ENCODE measurements around the gene GLG1.

Gene GLG1

DNA sequence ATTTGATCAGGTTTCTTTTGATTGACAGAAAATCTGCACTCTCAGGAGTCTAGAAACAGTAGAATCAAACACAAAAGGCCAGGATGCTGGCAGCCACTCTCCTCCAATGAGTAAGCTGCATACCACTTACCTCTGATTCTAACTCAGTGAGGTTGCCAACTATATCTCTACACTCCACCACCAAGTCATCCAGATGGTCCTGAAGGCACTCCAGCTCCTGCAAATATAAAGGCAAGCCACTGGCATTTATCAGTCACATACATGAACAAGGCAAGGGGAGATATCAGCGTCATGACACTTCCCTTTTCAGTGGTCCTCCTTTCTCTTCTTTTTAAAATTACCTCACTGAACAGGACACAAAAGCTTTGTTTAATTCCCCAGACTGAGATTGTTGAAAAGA is 132.5 kb downstream of the GLG1 start:
- no peak for DNase-seq (ENCODE audit: low read depth in 2 of 2)

DNA sequence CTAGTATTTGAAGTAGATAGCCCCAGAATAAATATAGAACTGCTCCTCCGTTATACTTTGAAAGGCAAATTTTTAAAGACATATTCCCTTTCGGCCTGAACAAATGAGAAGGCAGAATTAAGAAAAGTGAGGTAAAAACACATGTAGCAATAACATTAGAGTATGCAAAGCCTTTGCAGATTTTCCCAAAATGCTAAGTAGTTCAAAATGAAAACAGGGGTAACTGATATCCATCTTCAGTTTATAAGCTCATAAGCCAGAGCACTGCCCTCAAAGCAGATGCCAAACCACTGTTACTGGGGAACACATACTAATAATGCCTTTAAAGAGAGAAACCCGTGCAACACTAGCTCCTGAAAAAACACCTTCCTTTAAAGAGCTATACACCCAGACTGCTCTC is 134.4 kb downstream of the GLG1 start:
- DNase-seq (ENCODE audit: low read depth in 2 of 2), result no peak

- no peak for DNase-seq (ENCODE audit: low read depth in 2 of 2)
Observed at GRCh38 chr16:74472010-74472409, 134.9 kb downstream of the GLG1 start.

DNA sequence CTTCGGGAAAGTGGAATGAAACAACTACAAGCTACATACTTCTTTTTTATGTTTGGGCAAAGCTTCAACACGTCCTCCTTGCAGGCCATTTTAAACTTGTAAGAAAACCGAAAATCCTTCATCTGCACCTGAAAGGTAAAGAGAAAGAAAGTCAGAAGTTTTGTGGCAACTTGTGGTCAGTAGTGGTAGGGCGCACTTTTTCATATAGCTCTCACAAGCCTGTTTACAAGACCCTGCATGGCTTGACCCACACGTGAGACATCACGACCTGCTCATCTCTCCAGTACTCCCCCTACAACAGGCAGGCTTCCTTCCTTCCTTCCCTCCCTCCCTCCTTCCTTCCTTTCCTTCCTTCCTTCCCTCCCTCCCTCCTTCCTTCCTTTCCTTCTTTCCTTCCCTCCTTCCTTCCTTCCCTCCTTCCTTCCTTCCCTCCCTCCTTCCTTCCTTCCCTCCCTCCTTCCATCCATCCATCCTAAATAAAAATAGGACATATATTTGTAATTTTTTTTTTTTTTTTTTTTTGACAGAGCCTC is 136.9 kb downstream of the GLG1 start:
- DNase-seq (ENCODE audit: low read depth in 2 of 2), result no peak

GRCh38 chr16:74468807-74469525 is 137.9 kb downstream of the GLG1 start:
- no peak for DNase-seq (ENCODE audit: low read depth in 2 of 2)

- DNase-seq (ENCODE audit: low read depth in 2 of 2), result no peak
Observed at GRCh38 chr16:74466872-74467271, 140.0 kb downstream of the GLG1 start.

DNA sequence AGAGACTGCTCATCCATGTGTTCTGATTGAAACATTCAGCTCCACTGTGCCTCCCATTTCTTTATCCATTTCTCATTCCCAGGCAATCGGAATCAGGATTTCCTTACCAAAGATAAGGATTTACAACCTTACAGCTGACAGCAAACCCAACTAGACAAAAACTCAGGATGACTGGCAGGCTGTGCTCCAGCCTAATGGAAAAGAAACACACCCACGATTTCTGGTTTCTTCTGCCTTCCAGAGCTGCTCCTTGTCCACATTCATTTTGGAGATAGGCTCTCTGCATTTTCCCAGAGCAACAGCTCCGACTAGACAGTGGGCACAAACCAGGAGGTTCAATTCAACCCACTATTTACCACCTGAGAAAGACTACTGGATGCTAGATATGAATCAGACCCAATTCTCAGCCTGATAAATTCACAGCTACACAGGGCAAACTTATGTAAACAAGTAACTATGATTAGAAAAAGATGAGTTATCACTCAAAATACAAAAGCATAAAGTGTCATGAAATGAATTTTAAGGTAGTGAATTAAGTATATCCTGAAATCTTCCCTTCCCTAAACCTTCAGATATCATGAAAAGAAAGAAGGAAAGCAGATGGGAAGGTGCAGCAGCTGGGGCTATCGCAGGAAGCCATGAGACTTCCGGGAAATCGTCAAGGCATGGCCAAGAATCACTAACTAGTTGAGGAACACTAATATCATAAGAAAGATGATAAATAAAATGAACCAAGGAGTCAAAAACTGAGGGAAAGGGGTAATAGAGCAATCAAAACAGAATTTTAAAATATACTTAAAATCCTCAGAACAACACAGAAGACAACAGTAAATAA is 140.8 kb downstream of the GLG1 start:
- DNase-seq (ENCODE audit: low read depth in 2 of 2), result no peak

- no peak for DNase-seq (ENCODE audit: low read depth in 2 of 2)
Observed at GRCh38 chr16:74465281-74465680, 141.6 kb downstream of the GLG1 start.

- DNase-seq (ENCODE audit: low read depth in 2 of 2), result no peak
Observed at GRCh38 chr16:74463888-74464287, 143.0 kb downstream of the GLG1 start.

GRCh38 chr16:74462361-74462760 is 144.6 kb downstream of the GLG1 start:
- DNase-seq (ENCODE audit: low read depth in 2 of 2), result no peak

DNA sequence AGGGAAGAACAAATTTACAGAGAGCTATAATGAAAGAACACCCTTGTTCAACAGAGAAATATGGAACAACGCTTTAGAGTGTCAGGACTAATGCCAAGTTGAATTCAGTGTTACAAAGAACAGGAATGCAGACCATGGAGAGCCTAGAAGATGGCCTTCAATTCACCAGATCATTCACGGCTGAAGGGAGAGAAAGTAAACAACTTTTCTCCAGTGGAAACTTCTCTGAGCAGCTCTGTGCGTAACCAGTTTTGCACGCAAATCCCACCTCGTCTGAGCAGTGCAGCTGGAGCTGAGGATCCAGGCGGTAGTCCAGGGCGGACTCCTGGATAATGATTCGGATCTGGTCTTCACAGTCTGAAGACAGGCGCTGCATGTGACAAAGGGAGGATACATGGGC is 145.1 kb downstream of the GLG1 start:
- no peak for DNase-seq (ENCODE audit: low read depth in 2 of 2)

- no peak for DNase-seq (ENCODE audit: low read depth in 2 of 2)
Observed at GRCh38 chr16:74460542-74460941, 146.4 kb downstream of the GLG1 start.

- DNase-seq (ENCODE audit: low read depth in 2 of 2), result no peak
Observed at GRCh38 chr16:74456290-74456625, 150.7 kb downstream of the GLG1 start.

DNA sequence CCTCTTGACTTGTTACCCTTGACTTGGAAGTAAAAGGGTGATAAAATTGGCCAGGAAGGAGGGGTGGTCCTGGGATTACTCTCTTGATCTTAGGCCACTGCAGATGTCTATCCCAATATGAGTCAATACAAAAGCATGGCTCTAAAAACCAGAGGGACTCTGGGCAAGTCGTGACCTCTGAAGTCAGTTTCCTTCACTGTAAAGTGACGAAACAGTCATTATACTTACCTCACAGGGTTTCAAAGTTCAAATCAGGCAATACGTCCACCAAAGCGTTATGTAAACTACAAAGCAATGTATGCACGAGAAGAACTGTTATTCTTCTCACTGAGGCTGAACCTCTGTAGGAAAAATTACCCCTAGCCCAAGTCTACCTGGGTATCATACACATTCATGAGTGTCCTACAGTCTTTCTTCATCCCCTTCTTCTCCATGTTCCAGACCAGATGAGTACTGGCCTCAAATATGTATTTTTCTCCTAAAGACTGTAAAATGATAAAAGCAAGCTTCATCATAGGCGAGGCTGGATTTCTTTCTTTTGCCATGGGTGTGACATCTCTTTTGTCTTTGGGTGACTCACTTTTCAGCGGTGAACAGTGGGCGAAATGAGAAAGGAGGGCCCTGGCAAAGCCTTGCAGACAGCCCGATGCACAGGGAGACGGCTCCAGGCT is 151.2 kb downstream of the GLG1 start:
- no peak for DNase-seq (ENCODE audit: low read depth in 2 of 2)

DNA sequence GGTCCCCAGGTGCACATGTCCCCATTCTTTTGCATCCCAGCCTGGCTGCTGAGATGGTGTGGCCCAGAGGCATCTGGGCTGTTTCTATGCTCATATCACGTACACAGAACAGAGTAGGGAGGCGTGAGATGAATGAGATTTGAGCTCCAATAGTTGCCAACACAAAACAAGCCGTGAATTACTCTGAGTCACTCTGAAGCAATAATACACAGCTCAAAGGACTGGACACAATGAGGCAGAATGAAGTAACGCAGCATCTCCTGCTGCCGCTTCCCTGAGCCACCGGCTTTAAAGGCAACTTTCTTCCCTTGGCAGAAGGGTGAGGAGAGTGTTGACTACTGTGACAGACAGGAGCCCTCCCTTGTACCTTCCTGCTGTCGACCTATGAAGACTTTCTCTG is 151.7 kb downstream of the GLG1 start:
- no peak for DNase-seq (ENCODE audit: low read depth in 2 of 2)

DNA sequence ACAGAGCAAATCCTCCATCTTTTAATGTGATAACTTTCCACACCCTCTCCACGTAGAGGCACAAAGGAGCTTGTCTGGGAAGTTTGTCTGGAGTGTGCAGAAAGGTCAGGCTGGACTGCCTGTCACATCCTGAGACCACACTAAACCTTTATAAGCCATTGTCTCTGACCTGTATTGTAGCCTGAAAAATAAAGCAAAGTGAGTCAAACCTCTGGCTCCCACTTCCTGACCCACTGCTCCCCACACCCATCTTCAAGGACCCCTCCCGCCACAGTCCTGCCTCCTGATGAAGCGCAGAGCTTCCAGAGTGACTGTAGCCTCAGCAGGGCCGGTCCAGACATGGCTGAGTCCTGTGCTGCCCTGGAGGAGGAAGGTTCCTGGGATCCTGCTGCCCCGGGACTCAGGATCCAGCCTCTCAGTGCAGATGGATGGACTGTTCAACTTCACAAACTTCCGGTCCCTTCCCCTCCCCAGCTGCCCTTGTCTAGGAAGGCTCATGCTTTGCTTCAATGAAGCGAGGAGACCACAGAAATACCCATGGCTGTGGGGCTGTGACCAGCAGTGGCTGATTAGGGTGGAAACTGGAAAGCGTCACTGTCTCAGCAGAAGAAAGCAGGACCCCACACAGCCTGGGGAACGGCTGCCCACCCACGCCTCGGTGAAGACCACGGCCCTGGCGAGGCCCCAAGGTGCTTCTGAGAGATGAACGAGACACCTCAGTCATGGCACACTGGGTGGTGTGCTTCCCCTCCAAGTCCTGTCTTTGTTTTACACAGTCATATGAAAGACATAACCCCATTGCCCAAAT is 154.8 kb downstream of the GLG1 start:
- DNase-seq (ENCODE audit: low read depth in 2 of 2), result no peak

GRCh38 chr16:74450967-74451760 is 155.8 kb downstream of the GLG1 start:
- no peak for DNase-seq (ENCODE audit: low read depth in 2 of 2)

- DNase-seq (ENCODE audit: low read depth in 2 of 2), result no peak
Observed at GRCh38 chr16:74450236-74450635, 156.7 kb downstream of the GLG1 start.

DNA sequence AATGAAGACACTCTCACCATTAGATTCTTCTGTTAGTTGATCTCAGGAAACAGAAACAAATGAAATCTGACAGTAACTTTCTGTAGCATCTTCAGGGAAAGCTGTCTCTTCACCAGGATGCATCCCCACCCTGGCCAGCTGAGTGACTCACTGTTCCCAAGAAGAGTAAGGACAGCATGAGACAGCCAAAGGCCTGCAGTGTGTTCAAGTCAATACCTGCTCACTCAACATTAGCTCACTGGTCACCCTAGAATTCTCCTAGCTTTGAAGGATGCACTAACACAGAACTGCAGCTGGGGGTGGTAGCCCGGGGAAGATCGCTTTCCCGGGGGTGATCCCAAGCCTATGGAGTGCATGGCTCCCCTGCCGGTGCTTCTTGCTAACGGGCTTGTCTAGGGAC is 157.4 kb downstream of the GLG1 start:
- DNase-seq (ENCODE audit: low read depth in 2 of 2), result no peak

DNA sequence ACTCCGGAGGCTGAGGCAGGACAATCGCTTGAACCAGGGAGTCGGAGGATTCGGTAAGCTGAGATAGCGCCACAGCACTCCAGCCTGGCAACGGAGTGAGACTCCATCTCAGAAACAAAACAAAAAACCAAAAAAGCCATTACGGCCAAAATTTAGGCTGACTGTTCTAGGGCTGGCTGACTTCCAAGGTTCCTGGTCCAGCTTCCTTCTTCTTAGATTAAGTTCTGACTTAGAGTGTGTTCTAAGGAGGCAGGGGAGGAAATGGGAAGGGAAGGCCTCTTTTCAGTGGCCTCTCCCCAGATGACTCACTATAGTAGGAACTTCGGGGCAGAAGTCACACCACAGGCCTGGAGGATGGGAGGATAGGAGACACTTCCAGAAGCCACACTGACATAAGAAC is 157.9 kb downstream of the GLG1 start:
- no peak for DNase-seq (ENCODE audit: low read depth in 2 of 2)

GRCh38 chr16:74447578-74447977 is 159.3 kb downstream of the GLG1 start:
- no peak for DNase-seq (ENCODE audit: low read depth in 2 of 2)
